ENCODE results near the gene ATAD2B. TPM values are rescaled to one million over a fixed set of nuclear protein-coding genes. Genes with fewer than 3 reads are reported as not detected.
"Not testable (repeated sequence)": the region's sequence is repeated elsewhere in the genome, so short reads cannot be mapped to it uniquely, and the experiment has no call there.

Gene ATAD2B
- total and polyA plus RNA-seq, 4 donors: 2.3 to 16.2 (median 11.5) TPM

DNA sequence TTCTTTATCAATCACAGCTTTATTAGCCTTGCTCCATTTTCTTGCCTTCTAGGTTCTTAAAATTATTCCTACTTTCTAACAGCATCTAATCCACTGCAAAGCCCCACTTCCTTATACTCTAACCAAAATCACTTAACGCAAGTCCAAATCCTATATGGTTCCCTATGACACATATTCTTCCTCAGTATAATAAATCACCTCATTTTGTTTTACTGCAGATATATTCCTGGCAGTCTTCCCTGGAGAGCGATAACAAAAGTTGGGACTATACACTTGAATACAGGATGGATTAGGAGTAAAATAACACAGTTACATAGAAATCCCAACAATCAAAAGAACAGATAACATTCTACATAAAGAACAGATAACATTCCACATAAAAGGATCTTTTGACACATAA lies 144.8 kb downstream of the ATAD2B start:
- WGBS: 89% methylated on average over 2 of the region's 2 CpGs
- no peak overlapping the region for H3K9ac ChIP-seq (ENCODE audit: low read depth in 1 of 2, low read length in 2 of 2)
- TF ChIP-seq ATF3 (IDR thresholded peaks at IDR 0.05) (no peak), RAD21 (IDR thresholded peaks at IDR 0.05) (no peak), ZBTB33 (IDR thresholded peaks at IDR 0.05) (no peak), FOXA2 (IDR thresholded peaks at IDR 0.05) (no peak), HNF4G (IDR thresholded peaks at IDR 0.05) (no peak), NR2F2 (IDR thresholded peaks at IDR 0.05) (no peak), FOXA1 (IDR thresholded peaks at IDR 0.05) (no peak), EGR1 (IDR thresholded peaks at IDR 0.05; ENCODE audit: low read depth in 2 of 2) (no peak), JUND (IDR thresholded peaks at IDR 0.05) (no peak), HNF4A (conservative IDR thresholded peaks at IDR 0.05) (no peak), YY1 (IDR thresholded peaks at IDR 0.05) (no peak), RXRA (IDR thresholded peaks at IDR 0.05) (no peak), CTCF (IDR thresholded peaks at IDR 0.05; ENCODE audit: low read depth, low read length, missing input control) (no peak), SP1 (IDR thresholded peaks at IDR 0.05) (no peak)
- TF ChIP-seq, protein P1, sequence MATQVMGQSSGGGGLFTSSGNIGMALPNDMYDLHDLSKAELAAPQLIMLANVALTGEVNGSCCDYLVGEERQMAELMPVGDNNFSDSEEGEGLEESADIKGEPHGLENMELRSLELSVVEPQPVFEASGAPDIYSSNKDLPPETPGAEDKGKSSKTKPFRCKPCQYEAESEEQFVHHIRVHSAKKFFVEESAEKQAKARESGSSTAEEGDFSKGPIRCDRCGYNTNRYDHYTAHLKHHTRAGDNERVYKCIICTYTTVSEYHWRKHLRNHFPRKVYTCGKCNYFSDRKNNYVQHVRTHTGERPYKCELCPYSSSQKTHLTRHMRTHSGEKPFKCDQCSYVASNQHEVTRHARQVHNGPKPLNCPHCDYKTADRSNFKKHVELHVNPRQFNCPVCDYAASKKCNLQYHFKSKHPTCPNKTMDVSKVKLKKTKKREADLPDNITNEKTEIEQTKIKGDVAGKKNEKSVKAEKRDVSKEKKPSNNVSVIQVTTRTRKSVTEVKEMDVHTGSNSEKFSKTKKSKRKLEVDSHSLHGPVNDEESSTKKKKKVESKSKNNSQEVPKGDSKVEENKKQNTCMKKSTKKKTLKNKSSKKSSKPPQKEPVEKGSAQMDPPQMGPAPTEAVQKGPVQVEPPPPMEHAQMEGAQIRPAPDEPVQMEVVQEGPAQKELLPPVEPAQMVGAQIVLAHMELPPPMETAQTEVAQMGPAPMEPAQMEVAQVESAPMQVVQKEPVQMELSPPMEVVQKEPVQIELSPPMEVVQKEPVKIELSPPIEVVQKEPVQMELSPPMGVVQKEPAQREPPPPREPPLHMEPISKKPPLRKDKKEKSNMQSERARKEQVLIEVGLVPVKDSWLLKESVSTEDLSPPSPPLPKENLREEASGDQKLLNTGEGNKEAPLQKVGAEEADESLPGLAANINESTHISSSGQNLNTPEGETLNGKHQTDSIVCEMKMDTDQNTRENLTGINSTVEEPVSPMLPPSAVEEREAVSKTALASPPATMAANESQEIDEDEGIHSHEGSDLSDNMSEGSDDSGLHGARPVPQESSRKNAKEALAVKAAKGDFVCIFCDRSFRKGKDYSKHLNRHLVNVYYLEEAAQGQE (IDR thresholded peaks at IDR 0.05): no peak
- TF ChIP-seq, protein P2, sequence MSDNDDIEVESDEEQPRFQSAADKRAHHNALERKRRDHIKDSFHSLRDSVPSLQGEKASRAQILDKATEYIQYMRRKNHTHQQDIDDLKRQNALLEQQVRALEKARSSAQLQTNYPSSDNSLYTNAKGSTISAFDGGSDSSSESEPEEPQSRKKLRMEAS (IDR thresholded peaks at IDR 0.05): no peak
- H3K27me3 ChIP-seq (ENCODE audit: control insufficient read depth in 4 of 4, insufficient read depth in 4 of 4, low read length in 3 of 4): no peaks in the 10 kb centered on the region
- no peak for DNase-seq (ENCODE audit: low spot score)
- peaks cover 0 to 2% (median 0%) of the 10 kb centered on the region in 4 donors for H3K4me1 ChIP-seq (ENCODE audit: control insufficient read depth in 4 of 4, insufficient read depth in 4 of 4, low read length in 3 of 4)
- H3K9me3 ChIP-seq (ENCODE audit: control insufficient read depth in 4 of 4, low read length in 3 of 4): no peaks in the 10 kb centered on the region
- peaks cover 2 to 15% (median 2%) of the 10 kb centered on the region in 4 donors for H3K36me3 ChIP-seq (ENCODE audit: control insufficient read depth in 4 of 4, insufficient read depth in 3 of 4, low read depth in 1 of 4, low read length in 3 of 4)
- H3K4me3 ChIP-seq (ENCODE audit: low read depth in 1 of 3, low read length in 3 of 3): no peak overlapping the region
- no peak overlapping the region for H3K27ac ChIP-seq (ENCODE audit: low read depth in 1 of 2, low read length in 2 of 2)

- H3K36me3 ChIP-seq (ENCODE audit: control insufficient read depth in 4 of 4, insufficient read depth in 3 of 4, low read depth in 1 of 4, low read length in 3 of 4); H3K27me3 ChIP-seq (ENCODE audit: control insufficient read depth in 4 of 4, insufficient read depth in 4 of 4, low read length in 3 of 4): not testable (repeated sequence)
- WGBS: 97% methylated on average over 10 of the region's 10 CpGs
These were observed 146.5 kb downstream of the ATAD2B start for GRCh38 chr2:23780465-23780864.

More at GRCh38 chr2:23780465-23780864, 146.5 kb downstream of the ATAD2B start:
- H3K9ac ChIP-seq (ENCODE audit: low read depth in 1 of 2, low read length in 2 of 2); H3K4me1 ChIP-seq (ENCODE audit: control insufficient read depth in 4 of 4, insufficient read depth in 4 of 4, low read length in 3 of 4); H3K4me3 ChIP-seq (ENCODE audit: low read depth in 1 of 3, low read length in 3 of 3); H3K27ac ChIP-seq (ENCODE audit: low read depth in 1 of 2, low read length in 2 of 2); H3K9me3 ChIP-seq (ENCODE audit: control insufficient read depth in 4 of 4, low read length in 3 of 4); DNase-seq (ENCODE audit: low spot score): not testable (repeated sequence)
